ACC112 (cell line): ENCODE results near the gene ADM2.

Experiments used
- H2AFZ ChIP-seq: fragments of 200-600 bp; sonication (generic); one replicate; pipeline ENCODE4 v1.6.0; 2017; ENCODE audit warnings: antibody characterized with exemption, low read length; ENCODE audit not compliant: unreplicated experiment
- H3K27ac ChIP-seq: fragments of 200-600 bp; sonication (generic); 2 replicates; pipeline ENCODE4 v1.5.1; 2014; ENCODE audit warnings: low read depth, mild to moderate bottlenecking, antibody characterized with exemption, low read length, moderate library complexity
- H3K27me3 ChIP-seq: fragments of 200-600 bp; sonication (generic); 2 replicates; pipeline ENCODE4 v1.6.1; 2014; ENCODE audit warnings: mild to moderate bottlenecking, antibody characterized with exemption, low read length, moderate library complexity, mixed read lengths; ENCODE audit not compliant: insufficient read depth
- H3K36me3 ChIP-seq: fragments of 200-600 bp; sonication (generic); 2 replicates; pipeline ENCODE4 v1.6.1; 2016; ENCODE audit warnings: mild to moderate bottlenecking, antibody characterized with exemption, low read length, moderate library complexity, mixed read lengths; ENCODE audit not compliant: insufficient read depth
- H3K4me1 ChIP-seq: fragments of 200-600 bp; sonication (generic); one replicate; pipeline ENCODE4 v1.6.1; 2016; ENCODE audit warnings: low read length, mixed read lengths; ENCODE audit not compliant: insufficient read depth, unreplicated experiment, control insufficient read depth
- H3K4me3 ChIP-seq: fragments of 200-600 bp; sonication (generic); 2 replicates; pipeline ENCODE4 v1.5.1; 2014; ENCODE audit warnings: mild to moderate bottlenecking, low read depth, low read length
- H3K79me2 ChIP-seq: fragments of 200-600 bp; sonication (generic); one replicate; pipeline ENCODE4 v1.6.0; 2016; ENCODE audit warnings: low read length; ENCODE audit not compliant: control insufficient read depth, unreplicated experiment, insufficient read depth

ADM2 gene

DNA sequence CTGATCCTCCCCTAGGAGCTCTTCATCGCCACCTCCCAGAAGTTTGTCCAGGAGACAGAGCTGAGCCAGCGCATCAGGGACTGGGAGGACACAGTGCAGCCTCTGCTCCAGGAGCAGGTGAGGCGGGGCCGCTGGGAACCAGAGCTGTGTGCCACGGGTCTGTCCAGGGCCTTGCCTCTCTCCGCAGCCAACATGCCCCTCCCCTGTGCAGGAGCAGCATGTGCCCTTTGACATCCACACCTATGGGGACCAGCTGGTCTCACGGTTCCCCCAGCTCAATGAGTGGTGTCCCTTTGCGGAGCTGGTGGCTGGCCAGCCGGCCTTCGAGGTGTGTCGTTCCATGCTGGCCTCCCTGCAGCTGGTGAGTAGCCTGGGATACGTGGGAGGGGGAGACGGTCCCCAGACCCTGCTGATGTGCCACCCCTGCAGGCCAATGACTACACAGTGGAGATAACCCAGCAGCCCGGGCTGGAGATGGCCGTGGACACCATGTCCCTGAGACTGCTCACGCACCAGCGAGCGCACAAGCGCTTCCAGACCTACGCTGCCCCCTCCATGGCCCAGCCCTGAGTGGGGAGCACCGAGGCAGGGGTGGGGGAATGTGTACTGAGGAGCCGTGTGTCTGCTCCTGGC, 41.6 kb downstream of the ADM2 start:
- Histone ChIP-seq H3K27me3 (no peaks in the 10 kb centered on the region), H3K36me3 (no peaks in the 10 kb centered on the region), H3K27ac (no peak overlapping the region), H3K4me3 (no peak overlapping the region), H2AFZ (no peak overlapping the region), H3K4me1 (peaks cover 11% of the 10 kb centered on the region), H3K79me2 (peaks cover 5% of the 10 kb centered on the region)

DNA sequence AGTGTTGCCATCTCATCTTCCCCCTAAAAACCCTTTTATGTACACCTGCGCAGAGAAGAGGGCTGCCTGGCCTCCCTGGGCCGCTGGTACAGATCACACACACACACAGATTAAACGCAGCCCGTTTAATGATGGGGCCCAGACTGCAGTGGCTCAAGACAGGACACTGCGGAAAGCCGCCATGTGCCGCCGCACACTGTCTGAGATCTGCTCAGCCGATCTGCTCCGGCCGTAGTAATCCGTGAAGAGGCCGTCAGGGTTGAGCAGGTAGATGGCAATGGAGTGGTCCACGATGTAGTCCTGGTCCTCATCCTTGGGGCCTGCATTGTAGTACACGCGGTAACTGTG, 42.1 kb downstream of the ADM2 start:
- Histone ChIP-seq H3K4me1 (peaks cover 14% of the 10 kb centered on the region), H3K27ac (no peak overlapping the region), H3K79me2 (peaks cover 5% of the 10 kb centered on the region), H3K27me3 (no peaks in the 10 kb centered on the region), H3K4me3 (no peak overlapping the region; the same call in 1 of the 2 replicates), H3K36me3 (no peaks in the 10 kb centered on the region), H2AFZ (no peak overlapping the region)

- Histone ChIP-seq H2AFZ (no peak overlapping the region), H3K36me3 (no peaks in the 10 kb centered on the region), H3K27ac (no peak overlapping the region)
Measured at GRCh38 chr22:50523806-50524675, 42.7 kb downstream of the ADM2 start.

DNA sequence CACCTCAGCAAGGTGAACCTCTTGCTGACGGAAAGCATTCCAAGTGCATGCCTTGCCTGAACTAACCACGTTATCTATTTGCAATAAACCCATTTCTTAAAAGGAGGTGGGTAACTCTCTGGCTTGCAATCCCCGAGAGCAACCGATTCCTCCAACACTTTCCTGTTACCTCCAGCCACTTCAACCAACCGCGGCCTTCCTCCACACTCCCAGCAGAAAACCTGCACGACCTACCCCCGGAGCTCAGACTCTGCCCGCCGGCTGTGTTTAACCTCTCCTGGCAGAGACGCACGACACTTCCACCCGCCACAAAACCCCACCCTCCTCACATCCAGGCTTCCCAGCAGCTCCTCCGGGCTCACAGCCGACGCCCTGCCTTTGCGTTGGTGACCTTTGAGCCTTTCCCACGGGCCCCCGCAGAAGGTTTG, 43.3 kb downstream of the ADM2 start:
- H3K27me3 ChIP-seq = no peaks in the 10 kb centered on the region
- H3K36me3 ChIP-seq = no peaks in the 10 kb centered on the region
- H3K27ac ChIP-seq = peak overlapping the region; percentile 82
- no peak overlapping the region for H2AFZ ChIP-seq
- peaks cover 16% of the 10 kb centered on the region for H3K4me1 ChIP-seq
- peak overlapping the region; percentile 79 for H3K4me3 ChIP-seq
- peaks cover 15% of the 10 kb centered on the region for H3K79me2 ChIP-seq

More at GRCh38 chr22:50523806-50524675, 42.7 kb downstream of the ADM2 start:
- Histone ChIP-seq H3K4me3 (peak overlapping the region; percentile 79), H3K27me3 (no peaks in the 10 kb centered on the region), H3K79me2 (peaks cover 9% of the 10 kb centered on the region), H3K4me1 (peaks cover 16% of the 10 kb centered on the region)

DNA sequence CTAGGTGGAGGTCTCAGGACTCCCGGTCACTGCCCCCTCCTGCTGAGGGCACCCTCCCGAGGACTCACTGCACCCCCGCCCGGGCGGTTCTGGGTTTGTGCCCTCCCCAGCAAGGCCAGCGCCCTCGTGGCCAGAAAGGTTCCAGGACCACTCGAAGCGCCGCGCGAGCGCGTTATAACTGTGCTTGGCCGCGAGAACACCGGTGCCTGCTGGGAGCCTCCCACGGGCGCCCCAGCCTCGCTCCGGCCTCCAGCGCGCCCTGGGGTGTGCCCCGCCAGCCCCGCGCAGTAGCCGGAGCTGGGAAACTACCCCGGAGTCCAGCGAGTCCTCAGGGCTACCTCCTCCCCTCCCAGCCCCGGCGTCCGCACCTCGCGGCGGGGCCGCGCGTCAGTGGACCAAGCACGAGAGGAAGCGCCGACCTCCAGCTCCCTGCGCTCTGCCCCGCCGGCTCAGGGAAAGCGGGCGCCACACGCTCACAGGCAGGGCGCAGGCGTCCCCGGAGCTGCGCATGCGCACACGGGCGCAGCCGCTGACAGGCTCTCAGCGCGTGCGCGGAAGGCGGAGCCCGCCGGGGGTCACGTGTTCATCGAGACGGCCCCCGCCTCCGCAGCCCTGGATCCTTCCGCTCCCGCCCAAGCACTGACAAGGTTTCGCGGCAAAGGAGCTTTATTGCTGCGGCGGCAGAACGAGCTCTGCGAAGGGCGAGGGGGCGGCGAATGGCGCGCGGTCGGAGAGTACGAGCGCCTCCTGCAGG, 43.9 kb downstream of the ADM2 start, which contains the start of gene SCO2:
SCO2 (minus strand) TSS at position 495 of the 754 bp plus-strand sequence. CDS start 1,187 bp downstream, outside the sequence.
- Histone ChIP-seq H3K36me3 (no peaks in the 10 kb centered on the region), H3K79me2 (peaks cover 16% of the 10 kb centered on the region), H3K27me3 (no peaks in the 10 kb centered on the region), H2AFZ (no peak within 1 kb of the TSS), H3K27ac (peak within 1 kb of the TSS; percentile 82), H3K4me1 (peaks cover 16% of the 10 kb centered on the region), H3K4me3 (peak within 1 kb of the TSS; percentile 79)

GRCh38 chr22:50525858-50526107, 44.4 kb downstream of the ADM2 start:
- H3K79me2 ChIP-seq = peaks cover 16% of the 10 kb centered on the region

DNA sequence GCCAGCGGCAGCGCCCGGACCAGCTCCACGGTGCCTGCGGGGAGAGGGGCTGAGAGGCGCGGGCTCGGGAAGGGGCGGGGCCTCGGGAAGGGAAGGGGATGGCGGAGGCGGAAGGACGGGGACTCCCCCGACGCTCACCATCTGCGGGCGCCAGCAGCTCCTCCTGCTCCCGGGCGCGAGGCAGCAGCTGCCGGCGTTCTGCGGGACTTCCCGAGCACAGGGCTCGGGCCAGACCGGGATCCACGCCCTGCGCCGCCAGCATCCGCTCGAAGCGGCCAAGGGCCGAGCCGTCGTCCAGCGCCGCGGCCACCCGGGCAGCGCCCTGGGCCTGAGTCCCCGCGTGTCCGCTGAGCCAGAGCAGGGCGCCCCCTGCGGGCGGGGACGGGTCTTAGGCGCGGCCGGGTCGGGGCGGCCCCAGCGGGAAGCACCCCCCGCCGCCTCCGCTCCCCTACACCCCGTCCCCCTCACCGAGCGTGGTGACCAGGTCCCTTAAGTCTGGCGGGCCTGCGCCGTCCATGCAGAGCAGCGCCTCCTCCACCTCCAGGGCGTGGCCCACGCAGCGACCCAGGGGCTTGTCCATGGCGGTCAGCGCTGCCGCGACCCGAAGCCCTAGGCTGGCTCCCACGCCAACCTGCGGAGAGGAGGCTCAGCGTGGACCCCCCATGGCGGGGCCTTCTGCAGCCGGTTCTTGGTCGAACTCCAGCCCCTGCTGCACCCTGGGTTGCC, 44.9 kb downstream of the ADM2 start:
- peak overlapping the region; percentile 79 for H3K4me3 ChIP-seq
- H3K79me2 ChIP-seq = peaks cover 18% of the 10 kb centered on the region
- no peak overlapping the region for H2AFZ ChIP-seq
- H3K27ac ChIP-seq = peak overlapping the region; percentile 82
- peaks cover 16% of the 10 kb centered on the region for H3K4me1 ChIP-seq
- H3K36me3 ChIP-seq = no peaks in the 10 kb centered on the region
- no peaks in the 10 kb centered on the region for H3K27me3 ChIP-seq

More at GRCh38 chr22:50525858-50526107, 44.4 kb downstream of the ADM2 start:
- Histone ChIP-seq H3K27ac (peak overlapping the region; percentile 82), H3K27me3 (no peaks in the 10 kb centered on the region), H3K4me1 (peaks cover 16% of the 10 kb centered on the region), H2AFZ (no peak overlapping the region), H3K4me3 (peak overlapping the region; percentile 79), H3K36me3 (no peaks in the 10 kb centered on the region)

DNA sequence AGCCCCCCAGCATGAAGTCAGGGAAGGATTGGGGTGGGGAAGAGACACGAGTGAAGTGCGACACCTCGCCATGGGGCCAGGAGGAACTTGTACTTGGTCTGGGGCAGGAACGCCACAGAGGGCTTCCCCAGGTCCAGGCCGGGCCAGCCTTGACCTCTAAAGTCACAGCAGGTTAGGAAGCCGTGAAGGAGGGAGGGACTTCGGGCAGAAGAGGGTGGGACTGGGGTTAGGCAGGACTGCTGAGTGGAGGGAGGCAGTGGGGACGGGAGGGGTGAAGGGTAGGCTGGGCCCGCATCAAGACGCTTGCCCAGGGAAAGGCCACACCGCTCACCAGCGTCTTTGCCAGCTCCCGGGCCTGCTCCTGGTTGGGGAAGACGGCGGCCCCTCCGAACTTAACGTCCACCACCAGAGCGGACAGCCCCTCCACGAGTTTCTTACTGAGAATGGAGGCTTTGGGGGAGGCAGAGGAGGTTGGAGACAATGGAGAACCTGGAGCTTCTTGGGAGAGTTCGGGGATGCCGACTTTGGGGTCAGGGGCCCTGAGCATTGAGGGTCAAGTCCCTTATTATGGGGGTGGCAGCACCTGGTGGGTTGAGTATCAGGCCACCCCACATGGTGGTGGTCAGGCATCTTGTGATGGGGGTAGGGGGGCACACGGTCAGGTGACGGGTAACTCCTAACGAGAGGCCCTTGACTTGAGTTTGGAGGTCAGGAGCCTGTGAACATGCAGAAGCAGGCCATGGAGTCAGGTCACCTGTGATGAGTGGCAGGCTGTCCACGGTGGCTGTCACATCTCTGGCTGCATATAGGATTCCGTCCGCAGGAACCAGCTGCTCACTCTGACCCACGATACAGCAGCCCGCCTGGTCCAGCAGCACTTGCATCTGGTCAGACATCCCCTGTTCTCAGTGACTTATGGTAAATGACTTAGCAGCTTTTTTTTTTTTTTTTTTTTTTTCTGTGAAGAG, 45.8 kb downstream of the ADM2 start:
- H3K27me3 ChIP-seq = no peaks in the 10 kb centered on the region
- H3K36me3 ChIP-seq = no peaks in the 10 kb centered on the region
- H3K4me1 ChIP-seq = peaks cover 16% of the 10 kb centered on the region
- H3K79me2 ChIP-seq = peaks cover 20% of the 10 kb centered on the region
- peak overlapping the region; percentile 82 for H3K27ac ChIP-seq
- peak overlapping the region; percentile 79 for H3K4me3 ChIP-seq
- no peak overlapping the region for H2AFZ ChIP-seq

GRCh38 chr22:50527921-50528681, 46.8 kb downstream of the ADM2 start:
- Histone ChIP-seq H3K27me3 (no peaks in the 10 kb centered on the region), H3K79me2 (peaks cover 20% of the 10 kb centered on the region), H3K4me1 (peaks cover 20% of the 10 kb centered on the region), H3K27ac (0 out of 2 replicates have a peak overlapping the region, but pooled peaks have one; percentile 82), H3K36me3 (no peaks in the 10 kb centered on the region), H2AFZ (no peak overlapping the region), H3K4me3 (peak overlapping the region; percentile 91)
